GM10248 (cell line): ENCODE measurements around the gene CHKA.

Experiments used
- CTCF ChIA-PET: fragments of 300-600 bp; sonication (Branson Sonifier 250); formaldehyde crosslinking; extraction: SDS; loops from one replicate; lab custom pipeline; 2021; ENCODE audit warnings: antibody characterized with exemption; lab: Yijun Ruan, JAX
- POLR2A ChIA-PET: fragments of 350-650 bp; sonication (Branson Sonifier 250); formaldehyde crosslinking; extraction: SDS; loops from one replicate; lab custom pipeline; 2020; ENCODE audit warnings: antibody characterized with exemption; lab: Yijun Ruan, JAX
- DNase-seq: peaks from one replicate; pipeline ENCODE4 v3.0.0; 2012; ENCODE audit errors: extremely low spot score
- CTCF ChIP-seq: IDR thresholded peaks from 2 replicates; pipeline ENCODE4 v1.5.1; 2012; ENCODE audit warnings: mild to moderate bottlenecking, low read depth; ENCODE audit errors: extremely low read depth, missing control alignments, control extremely low read depth

CHKA gene

GRCh38 chr11:68008381-68009337 is 112.5 kb downstream of the CHKA start:
- no peak for TF ChIP-seq CTCF
- ChIA-PET POLR2A (interaction anchor here (0.7 kb wide), 1 partner anchor 14 kb away, joined by 3 read pairs; no protein-coding TSS in a partner anchor), CTCF (interaction anchor here (1.0 to 3.7 kb wide), 7 partner anchors 10 to 249 kb away, joined by 3 to 21 read pairs (median 3); no protein-coding TSS in a partner anchor)
- no peak for DNase-seq

- POLR2A ChIA-PET = no interaction called here
- CTCF ChIA-PET = interaction anchor here (0.7 to 3.7 kb wide), 5 partner anchors 52 to 250 kb away, joined by 3 to 21 read pairs (median 5); no protein-coding TSS in a partner anchor
Observed at GRCh38 chr11:68007498-68008380, 113.4 kb downstream of the CHKA start.

GRCh38 chr11:68006606-68007166 is 114.5 kb downstream of the CHKA start:
- DNase-seq = no peak
- POLR2A ChIA-PET = no interaction called here
- TF ChIP-seq CTCF = no peak
- CTCF ChIA-PET = interaction anchor here (0.9 to 1.6 kb wide), 2 partner anchors 12 to 203 kb away, joined by 3 to 5 read pairs; no protein-coding TSS in a partner anchor

More at GRCh38 chr11:68007498-68008380, 113.4 kb downstream of the CHKA start:
- no peak for TF ChIP-seq CTCF
- DNase-seq = no peak

GRCh38 chr11:68004551-68005335 is 116.4 kb downstream of the CHKA start:
- ChIA-PET CTCF (interaction anchor here (0.9 kb wide), 1 partner anchor 10 kb away, joined by 4 read pairs; no protein-coding TSS in a partner anchor), POLR2A (no interaction called here)
- no peak for DNase-seq
- TF ChIP-seq CTCF = no peak

- DNase-seq = peak; percentile 94
- no peak for TF ChIP-seq CTCF
- CTCF ChIA-PET = interaction anchor here (0.9 kb wide), 1 partner anchor 10 kb away, joined by 4 read pairs; no protein-coding TSS in a partner anchor
- POLR2A ChIA-PET = no interaction called here
Observed at GRCh38 chr11:68003846-68004550, 117.2 kb downstream of the CHKA start, which contains the start of gene UNC93B1. Gene UNC93B1, minus strand, starts transcription at chr11:68004097. Its CDS starts 54 bp downstream, at chr11:68004043.
